COLO668 (cell line): ENCODE data around the gene PGM2.
"Not testable (repeated sequence)": the region's sequence is repeated elsewhere in the genome, so short reads cannot be mapped to it uniquely, and the experiment has no call there.

ENCODE experiments used
- DNase-seq: peaks from one replicate; lab custom pipeline; 2025; ENCODE audit not compliant: unreplicated experiment; lab: John Stamatoyannopoulos, UW

The PGM2 gene

GRCh38 chr4:37816719-37817118 is 9.8 kb upstream of the PGM2 start:
- DNase-seq: no peak

- no peak for DNase-seq
These were observed 7.7 kb upstream of the PGM2 start for GRCh38 chr4:37818752-37819151.

GRCh38 chr4:37820458-37820857 is 6.0 kb upstream of the PGM2 start:
- not testable (repeated sequence) for DNase-seq

GRCh38 chr4:37821953-37822605 is 4.4 kb upstream of the PGM2 start:
- peak; percentile 14 for DNase-seq

GRCh38 chr4:37825501-37825900 is 985 bp upstream of the PGM2 start:
- DNase-seq: not testable (repeated sequence)

- no peak for DNase-seq
These were observed 555 bp upstream of the PGM2 start for GRCh38 chr4:37825968-37826294.

GRCh38 chr4:37827030-37827685 is 672 bp downstream of the PGM2 start:
- DNase-seq: peak; percentile 60

GRCh38 chr4:37827802-37828321 is 1.4 kb downstream of the PGM2 start:
- DNase-seq: no peak

GRCh38 chr4:37828843-37829242 is 2.4 kb downstream of the PGM2 start:
- no peak for DNase-seq

- DNase-seq: peak; percentile 62
These were observed 4.2 kb downstream of the PGM2 start for GRCh38 chr4:37830640-37831039.

- no peak for DNase-seq
These were observed 8.5 kb downstream of the PGM2 start for GRCh38 chr4:37835031-37835430.

- no peak for DNase-seq
These were observed 9.3 kb downstream of the PGM2 start for GRCh38 chr4:37835806-37836205.

GRCh38 chr4:37836274-37836673 is 9.8 kb downstream of the PGM2 start:
- no peak for DNase-seq

- no peak for DNase-seq
These were observed 10.5 kb downstream of the PGM2 start for GRCh38 chr4:37836838-37837440.

GRCh38 chr4:37837446-37837845 is 11.0 kb downstream of the PGM2 start:
- DNase-seq: no peak

- DNase-seq: no peak
These were observed 12.9 kb downstream of the PGM2 start for GRCh38 chr4:37839426-37839825.

- no peak for DNase-seq
These were observed 17.7 kb downstream of the PGM2 start for GRCh38 chr4:37844204-37844603.

- no peak for DNase-seq
These were observed 18.7 kb downstream of the PGM2 start for GRCh38 chr4:37845201-37845600.

- no peak for DNase-seq
These were observed 20.9 kb downstream of the PGM2 start for GRCh38 chr4:37847311-37847884.

- no peak for DNase-seq
These were observed 25.9 kb downstream of the PGM2 start for GRCh38 chr4:37852376-37852775.

GRCh38 chr4:37858112-37858511 is 31.6 kb downstream of the PGM2 start:
- DNase-seq: no peak

GRCh38 chr4:37858872-37859271 is 32.4 kb downstream of the PGM2 start:
- no peak for DNase-seq
